HS-27A (cell line): ENCODE results near the gene ZMYND8.

ENCODE experiments used
- DNase-seq: peaks from one replicate; pipeline ENCODE4 v3.0.0-alpha.2; 2012; ENCODE audit warnings: low read depth, missing footprints

The ZMYND8 gene

GRCh38 chr20:47353692-47354463 lies 2.6 kb downstream of the ZMYND8 start:
- no peak for DNase-seq

GRCh38 chr20:47353239-47353691 lies 3.2 kb downstream of the ZMYND8 start:
- DNase-seq = no peak

GRCh38 chr20:47352332-47353238 lies 3.9 kb downstream of the ZMYND8 start:
- DNase-seq = no peak

- no peak for DNase-seq
Observed at GRCh38 chr20:47351643-47352331, 4.7 kb downstream of the ZMYND8 start.

DNA sequence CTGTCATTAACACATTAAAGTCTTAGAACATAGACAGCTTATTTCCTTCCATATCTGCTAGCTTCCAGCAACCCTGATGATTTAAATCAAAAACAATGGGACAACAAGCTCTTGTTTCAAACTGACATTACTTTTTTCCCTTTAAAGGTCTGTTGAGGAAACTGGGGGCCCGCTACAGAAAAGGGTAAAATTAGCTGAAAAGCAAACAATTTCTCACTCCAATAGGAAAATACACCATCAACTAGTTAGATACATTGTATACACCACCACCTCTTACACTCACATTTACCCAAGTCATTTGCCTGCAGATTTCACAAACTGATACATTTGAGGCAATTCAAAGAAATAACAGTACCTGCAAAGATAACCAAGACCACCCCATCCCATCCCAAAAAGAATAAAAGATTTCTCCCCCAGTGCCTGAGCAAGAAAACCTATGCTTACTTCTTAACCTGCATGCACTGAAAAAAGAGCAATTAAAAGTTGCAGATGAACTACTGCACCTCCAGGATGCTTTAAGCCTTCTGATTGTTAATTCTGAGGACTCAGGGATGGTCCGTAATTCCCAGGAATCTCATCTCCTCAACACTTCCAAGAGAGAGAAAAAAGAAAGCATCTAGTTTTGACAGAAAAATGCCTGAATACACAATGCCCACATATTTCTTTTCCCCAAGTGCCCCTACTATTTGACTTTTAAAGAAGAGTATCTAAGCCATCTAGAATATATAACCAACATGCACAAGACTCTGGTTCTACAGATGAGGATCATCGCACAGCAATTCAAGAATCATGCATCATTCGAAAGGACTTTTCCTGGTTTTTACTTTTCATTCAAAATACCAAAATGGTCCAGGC lies 5.6 kb downstream of the ZMYND8 start:
- DNase-seq = no peak

DNA sequence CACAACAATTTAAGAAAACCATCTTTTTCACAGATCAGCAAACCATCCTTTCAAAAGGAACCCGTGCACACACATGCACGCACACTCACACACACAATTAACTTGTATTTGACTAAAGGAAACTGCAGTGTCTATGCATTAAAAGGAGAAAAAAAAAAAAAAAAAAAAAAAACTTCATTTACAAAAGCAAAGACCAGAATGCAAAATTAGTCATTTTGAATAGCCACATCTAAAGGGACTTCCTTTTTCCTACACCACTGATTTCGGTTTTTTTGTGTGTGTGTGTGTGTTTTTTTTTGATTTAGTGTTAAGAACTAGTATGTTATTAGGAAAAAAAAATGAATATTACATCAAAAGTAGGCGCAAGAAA lies 6.3 kb downstream of the ZMYND8 start:
- no peak for DNase-seq

GRCh38 chr20:47349365-47350180 lies 6.9 kb downstream of the ZMYND8 start:
- no peak for DNase-seq

DNA sequence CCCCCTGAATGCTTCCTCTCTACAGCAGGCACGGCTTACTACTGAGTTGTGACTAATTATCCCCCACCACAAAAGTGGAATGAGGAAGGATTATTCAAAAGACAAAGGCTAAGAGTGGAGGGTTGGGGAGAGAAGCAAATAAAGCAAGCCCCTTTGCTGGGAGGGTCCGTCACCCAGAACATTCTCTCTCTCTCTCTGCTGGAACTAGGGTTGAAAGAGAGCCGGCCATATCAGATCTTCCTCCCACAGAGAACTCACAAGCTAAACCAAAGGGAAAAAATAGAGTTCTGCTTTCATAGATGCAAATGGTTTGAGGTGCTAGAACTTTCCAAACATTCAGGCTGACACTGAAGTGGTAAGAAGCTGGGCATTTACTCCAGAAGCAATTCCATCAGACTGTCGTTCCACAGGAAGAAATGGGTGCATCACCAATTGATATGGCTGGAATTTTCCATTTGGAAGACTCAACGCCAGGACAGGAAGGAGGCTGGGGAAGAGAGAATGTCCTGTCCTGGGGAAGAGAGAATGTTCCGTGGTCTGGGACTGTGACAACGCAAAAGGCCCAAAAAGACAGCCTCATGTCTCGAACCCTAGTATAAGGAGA lies 7.9 kb downstream of the ZMYND8 start:
- DNase-seq = no peak

DNA sequence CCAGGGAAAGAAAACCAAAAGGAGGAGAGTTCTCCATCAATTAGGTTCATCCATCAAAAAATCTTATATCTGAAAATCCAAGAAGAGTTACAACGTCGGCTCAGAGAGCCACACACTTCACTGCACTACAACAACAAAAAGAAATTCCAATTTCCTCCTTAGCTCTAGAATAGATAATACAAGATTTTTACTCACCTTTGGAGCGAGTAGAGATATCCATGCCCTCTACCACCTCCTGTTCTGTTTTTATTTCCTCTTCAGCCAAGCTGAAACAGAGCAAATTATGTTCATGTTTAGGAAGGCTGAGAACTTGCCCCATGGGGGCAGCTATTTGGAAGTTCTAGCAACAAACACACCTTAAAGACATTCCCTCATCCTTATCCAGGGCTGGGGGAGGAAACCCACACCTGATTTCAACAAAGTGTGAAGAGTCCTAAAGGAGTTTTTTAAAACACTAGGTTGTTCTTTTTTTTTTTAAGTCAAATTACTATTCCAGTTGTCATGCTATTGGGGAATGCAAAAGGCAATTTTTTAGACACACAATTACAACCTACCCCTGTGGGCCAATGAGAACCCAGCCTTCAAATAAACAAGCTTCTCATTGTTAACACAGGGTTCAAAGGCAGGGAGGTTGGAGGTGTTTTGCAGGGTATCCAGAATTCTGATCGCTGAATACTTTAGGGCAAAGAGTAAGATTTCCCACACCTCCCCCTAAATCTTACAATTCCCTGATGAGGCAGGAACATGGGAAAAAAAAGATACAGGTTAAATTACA lies 8.7 kb downstream of the ZMYND8 start:
- no peak for DNase-seq

DNA sequence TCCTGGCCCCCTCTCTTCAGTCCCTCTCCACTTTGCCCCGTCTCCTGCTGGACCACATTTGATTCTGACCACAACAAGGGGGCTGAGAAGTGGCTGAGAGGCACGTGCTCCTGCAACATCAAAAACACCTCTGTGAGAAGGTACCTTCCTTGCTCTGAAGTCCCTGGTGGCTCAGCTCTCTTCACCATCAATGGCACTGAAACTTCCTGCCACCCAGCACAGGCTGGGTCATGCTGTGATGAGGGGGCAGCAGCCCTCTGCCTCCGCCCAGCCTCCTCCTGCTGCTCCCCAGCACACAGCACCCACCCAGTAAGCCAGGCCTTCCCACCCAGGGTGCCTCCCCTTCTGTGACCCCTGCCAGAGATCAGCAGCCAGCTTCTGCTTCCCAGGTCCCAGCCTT lies 10.3 kb downstream of the ZMYND8 start:
- DNase-seq = no peak

GRCh38 chr20:47345214-47345613 lies 11.3 kb downstream of the ZMYND8 start:
- DNase-seq = no peak

DNA sequence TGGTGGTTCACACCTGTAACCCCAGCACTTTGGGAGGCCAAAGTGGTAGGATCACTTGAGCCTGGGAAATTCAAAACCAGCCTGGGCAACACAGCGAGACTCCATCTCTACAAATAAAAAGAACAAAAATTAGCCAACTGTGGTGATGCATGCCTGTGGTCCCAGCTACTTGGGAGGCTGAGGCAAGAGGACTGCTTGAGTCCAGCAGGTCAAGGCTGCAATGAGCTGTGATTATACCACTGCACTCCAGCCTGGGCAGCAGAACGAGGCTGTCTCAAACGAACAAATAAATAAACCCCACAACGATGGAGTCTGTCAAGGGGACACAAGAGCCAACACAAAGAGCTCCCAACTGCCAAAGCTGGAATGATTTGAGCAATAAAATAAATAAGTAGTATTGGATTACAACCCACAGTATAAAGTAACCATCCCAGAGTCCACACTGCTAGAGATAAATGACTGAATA lies 13.5 kb downstream of the ZMYND8 start:
- DNase-seq = no peak

- no peak for DNase-seq
Observed at GRCh38 chr20:47338131-47338628, 18.3 kb downstream of the ZMYND8 start.

GRCh38 chr20:47337413-47337812 lies 19.1 kb downstream of the ZMYND8 start:
- no peak for DNase-seq

DNA sequence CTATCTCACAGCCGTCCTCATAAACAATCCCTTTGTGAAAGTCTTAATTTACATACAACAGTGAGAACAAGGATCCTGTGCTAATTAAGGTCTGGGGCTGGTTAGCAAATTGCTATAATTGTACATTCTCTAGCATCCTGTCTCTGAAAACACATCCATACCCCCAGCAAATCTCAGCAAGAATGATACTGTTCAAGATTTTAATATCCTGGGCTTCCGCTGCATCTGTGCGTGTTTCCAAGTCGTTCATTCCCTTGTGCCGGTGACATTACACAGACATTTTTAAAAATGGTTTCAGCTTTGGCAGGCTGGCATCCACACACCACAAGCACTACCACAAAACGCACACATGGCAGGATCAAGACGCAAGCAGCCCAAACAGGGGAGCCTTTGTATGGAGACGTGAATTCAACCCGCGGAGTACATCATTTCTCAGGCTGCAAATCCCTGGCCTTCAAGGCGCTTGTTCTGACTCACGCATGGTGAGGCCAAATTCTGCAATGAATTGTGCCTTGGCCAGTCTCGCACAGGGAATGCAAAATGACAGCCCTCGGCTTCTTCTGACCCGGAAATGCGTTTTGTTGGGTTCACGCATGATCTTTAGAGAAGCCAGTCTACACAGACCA lies 20.3 kb downstream of the ZMYND8 start:
- DNase-seq = no peak

DNA sequence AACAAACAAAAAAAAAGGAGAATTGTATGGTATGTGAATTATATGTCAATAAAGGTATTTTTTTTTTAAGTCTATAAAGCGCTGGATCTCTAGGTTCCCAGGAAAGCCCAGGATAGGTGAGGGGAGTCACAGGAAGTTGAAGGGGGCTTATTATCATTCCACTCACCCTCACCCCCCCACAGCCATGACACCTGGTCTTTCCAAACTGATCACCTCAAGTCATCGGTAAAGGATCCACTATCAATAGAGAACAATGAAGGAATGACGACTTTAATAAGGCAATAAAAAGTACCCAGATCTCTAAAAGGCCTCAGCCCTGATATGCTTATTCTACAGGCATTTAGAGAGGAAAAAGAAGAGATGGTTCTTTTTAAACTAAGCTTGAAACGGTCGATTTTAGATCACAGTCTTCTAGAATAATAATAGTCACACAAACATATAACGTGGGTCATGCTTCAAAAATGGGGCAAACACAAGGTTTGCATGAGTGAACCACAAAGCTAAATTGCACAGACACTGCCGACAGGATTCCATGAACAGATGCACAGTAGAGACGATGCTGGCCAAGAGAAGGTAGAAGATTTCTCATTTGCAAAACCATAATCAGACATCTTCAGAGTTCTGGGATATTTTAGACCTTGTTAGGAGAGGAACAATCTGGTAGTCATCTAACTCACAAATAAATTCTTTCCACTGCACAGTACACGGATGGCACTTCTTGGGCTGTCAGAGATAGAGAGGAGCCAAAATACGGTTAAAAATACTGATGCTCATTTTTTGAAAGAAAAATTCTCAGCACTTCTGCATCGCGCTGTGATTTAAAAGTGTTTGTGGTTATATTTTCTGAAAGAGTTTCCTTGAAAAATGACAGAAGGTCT lies 21.0 kb downstream of the ZMYND8 start:
- no peak for DNase-seq

GRCh38 chr20:47334022-47334551 lies 22.4 kb downstream of the ZMYND8 start:
- DNase-seq = peak; percentile 96
